NCI-H146 treated with DMSO at 0.1 percent for 48 hours (cell line): ENCODE measurements around the gene SPACA7.
"Not testable (repeated sequence)": the region's sequence is repeated elsewhere in the genome, so short reads cannot be mapped to it uniquely, and the experiment has no call there.

Experiments
- DNase-seq: peaks from one replicate; lab custom pipeline; 2025; ENCODE audit not compliant: unreplicated experiment; lab: John Stamatoyannopoulos, UW

The SPACA7 gene

DNA sequence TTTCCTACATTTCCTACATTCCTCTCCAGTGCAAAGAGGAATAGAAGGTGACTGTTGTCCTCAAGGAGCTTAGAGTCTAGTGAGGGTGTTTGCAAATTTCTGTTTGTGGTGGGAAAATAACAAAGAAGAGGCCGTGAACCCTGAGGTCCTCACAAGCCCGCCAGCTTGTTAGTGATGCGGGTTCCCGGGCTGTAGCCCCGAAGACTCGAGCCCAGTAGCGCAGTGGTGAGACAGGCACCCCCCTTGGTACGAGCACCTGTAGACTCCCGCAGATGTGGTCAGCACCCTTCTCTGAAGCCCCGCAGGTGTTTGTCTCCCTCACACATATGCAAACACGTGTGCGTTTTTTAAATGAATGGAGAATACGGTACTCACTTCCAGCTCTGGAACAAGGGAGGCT is 26.5 kb upstream of the SPACA7 start:
- no peak for DNase-seq

DNA sequence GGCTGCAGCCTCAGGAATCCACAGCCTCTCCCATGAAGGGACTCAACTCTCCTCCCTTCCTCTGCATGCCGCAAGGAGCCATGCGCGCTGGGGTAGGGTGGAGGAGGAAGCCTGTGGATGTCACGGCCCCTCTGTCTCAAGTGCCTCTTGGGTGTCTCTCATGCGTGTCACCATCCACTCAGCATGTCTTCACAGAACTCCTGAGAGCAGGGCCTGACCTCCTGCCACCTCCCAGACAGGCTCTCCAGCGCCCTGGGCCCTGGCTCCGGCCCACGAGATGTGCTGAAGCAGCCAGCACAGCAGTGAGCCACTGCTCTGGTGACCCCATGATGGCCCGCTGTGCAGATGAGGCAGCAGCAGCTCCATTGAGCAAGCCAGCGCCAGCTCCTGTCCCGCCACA is 25.9 kb upstream of the SPACA7 start:
- DNase-seq = no peak

DNA sequence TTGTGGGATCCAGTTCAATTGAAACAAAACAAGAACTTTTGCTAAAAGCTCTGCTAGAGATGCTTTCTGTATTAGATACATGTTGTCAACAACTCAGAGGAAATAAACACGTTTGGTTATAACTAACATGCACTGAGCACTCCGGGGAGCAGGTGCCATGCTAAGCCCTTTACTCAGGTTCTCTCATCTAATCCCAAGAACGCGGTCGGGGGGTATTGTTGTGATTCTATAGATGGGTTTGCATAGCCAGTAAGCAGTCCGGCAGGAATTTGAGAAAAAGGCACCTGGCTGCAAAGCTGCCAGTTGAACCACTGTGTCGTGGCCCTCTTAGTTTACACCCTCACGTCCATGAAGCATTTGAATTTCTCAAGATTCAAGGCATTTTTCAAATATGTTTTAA is 24.3 kb upstream of the SPACA7 start:
- DNase-seq = no peak

DNA sequence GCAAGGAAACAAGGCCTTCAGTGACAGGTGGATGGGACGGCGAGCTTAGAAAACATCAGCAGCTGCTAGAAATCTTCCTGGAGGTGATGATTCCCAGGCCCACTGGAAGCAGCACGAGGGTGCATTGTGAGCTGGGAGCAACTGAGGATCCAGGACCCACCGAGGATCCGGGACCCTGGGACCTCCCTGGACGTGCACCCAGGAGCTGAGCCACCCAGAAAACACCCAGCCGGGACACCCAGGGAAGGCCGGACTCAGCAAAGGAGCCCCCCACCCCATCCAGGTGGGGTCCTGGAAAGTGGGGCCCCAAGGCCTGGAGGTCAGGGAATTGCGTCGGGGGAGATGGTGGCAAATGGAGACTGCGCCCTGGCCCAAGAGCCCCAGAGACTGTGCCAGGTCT is 22.3 kb upstream of the SPACA7 start:
- no peak for DNase-seq

DNA sequence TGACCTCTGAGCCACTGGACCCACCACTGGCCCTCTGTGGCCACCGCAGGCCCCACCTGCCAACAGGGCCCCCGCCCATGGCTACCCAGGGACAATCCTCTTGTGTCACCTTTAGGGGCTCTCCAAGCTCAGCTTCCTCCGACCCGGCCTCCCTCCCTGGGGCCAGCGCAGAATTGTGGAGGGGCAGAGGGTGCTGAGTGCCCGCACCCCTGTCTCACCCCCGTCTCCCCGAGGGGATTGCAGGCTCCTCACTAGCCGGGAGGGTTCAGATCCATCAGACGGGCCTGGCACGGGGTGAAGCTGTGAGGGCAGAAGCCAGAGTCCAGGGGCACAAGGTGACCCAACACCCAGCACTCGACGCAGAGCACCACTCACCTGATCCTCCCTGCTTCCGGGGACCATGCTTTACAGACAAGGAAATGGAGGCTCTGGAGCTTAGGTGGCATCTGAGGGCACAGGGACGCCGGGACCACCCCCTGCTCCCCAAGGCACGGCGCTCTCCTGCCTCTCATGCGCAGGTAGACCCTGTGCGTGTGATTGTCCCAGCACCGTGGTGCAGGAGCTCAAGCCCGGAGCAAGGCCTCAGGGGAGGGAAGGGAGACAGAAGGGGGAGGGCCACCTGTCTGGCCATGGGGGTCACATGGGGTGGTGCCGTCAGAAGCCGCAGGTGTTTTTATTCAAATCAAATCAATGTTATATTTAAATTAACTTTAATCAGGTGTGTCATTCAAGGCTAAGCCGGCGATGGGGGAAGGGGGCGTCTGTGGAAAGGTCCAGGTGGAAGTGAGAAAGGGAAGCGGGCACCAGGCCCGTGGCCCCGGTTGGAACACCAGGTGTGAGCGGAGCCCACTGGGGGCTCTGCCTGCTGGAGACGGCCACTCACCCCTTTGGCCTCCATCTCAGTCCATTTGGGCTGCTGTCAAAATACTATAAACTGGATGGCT is 21.6 kb upstream of the SPACA7 start:
- no peak for DNase-seq

DNA sequence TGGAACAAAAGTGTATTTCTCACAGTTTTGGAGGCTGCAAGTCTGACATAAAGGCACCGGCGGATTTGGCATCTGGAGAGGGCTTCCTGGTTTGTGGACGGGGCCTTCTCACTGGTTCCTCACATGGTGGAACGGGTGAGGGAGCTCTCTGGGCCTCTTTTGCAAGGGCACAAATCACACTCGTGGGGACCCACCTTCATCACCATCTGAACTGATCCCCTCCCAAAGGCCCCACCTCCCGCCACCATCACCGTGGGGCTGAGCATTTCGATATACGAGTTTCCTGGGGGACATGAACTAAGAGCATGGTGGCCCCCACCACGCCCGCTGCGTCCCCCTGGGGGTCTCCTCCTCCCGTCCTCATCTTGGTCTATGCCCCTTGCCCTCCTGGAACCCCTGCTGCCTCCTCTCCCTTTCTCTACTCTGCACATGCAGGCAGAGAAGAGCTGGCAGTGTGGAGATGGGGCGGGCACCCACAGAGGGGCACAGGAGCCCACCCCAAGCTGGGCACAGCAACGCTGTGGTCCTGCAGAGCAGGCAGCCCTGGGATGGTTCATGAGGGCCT is 20.8 kb upstream of the SPACA7 start:
- no peak for DNase-seq

DNA sequence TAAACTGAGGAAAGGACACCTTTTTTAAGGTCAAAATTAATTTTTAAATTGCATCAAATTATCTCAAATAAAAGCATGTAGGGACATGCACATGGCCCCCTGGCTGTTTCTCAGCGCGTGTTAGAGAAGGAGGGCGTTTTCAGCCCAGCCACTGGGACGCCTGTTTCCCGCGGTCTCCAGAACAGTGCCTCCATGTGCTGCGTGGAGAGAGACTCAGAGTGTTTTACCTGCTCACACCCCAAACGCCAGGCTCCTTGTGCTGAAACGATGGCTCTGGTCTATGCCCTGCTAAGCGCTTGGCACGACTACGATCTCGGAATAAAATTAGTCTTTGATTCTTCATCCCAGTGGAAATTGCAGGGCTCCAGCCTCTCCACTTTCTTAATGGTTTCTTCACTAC is 20.0 kb upstream of the SPACA7 start:
- DNase-seq = no peak

DNA sequence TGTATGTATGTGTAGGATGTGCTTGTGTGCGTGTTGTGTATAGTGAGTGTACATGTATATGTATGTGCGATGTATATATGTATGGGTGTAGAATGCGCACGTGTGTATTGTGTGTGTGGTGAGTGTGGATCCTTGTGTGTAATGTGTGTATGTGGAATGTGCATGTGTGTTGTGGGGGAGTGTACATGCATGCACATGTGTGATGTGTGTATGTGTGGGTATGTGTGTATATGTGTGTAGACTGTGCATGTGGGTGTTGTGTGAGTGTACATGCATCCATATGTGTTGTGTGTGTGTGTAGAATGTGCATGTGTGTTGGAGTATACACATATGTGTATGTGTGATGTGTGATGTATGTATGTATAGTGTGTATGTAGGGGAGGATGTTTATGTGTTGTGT is 18.0 kb upstream of the SPACA7 start:
- DNase-seq = no peak

DNA sequence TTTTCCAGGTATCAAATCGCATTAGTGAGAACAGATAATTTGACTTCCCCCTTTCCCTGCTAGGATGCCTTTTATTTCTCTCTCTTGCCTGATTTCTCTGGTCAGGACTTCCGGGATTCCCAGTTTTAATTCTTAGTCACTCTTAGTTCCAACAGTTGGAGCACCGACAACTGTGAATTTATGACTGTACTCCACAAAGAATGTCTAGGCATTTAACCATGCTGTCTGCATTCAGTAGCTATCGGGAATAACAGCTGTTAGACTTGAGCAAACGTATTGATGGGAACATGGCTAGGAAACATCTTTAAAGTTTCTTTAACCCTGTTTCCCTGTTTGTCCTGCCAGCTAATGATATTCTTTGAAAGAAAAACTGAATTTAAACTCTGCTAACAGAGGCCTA is 14.1 kb upstream of the SPACA7 start:
- DNase-seq = no peak

DNA sequence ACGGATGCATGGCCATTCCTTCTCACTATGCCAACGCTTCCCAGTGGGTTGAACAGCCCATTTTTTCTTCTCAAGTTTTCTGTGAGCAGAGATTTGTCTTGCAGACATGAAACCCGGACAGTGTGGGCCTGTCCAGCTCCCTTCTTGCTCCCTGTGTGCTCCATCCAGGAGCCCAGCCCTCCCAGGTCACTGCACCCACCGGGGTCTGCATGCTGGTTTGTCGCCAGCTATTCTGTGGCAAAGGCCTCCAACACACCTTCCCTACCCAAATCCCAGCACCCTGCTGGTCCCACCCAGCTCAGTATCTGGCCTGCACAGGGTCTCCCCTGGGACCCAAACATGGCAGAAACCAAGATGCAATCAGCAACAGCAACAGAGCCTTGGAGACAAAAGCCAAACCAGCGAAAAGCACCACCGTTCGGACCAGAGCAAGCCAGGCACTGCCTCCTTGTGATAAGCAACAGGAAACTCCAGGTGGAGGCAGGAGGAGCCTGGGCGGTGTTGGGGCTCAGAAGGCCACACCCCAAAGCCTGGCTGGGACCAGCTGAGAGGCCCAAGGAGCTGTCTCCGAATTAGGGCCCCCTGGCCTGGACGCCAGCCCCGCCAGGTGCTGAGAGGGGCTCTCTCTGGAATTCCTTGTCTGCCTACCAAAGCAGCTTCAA is 12.2 kb upstream of the SPACA7 start:
- DNase-seq = no peak

DNA sequence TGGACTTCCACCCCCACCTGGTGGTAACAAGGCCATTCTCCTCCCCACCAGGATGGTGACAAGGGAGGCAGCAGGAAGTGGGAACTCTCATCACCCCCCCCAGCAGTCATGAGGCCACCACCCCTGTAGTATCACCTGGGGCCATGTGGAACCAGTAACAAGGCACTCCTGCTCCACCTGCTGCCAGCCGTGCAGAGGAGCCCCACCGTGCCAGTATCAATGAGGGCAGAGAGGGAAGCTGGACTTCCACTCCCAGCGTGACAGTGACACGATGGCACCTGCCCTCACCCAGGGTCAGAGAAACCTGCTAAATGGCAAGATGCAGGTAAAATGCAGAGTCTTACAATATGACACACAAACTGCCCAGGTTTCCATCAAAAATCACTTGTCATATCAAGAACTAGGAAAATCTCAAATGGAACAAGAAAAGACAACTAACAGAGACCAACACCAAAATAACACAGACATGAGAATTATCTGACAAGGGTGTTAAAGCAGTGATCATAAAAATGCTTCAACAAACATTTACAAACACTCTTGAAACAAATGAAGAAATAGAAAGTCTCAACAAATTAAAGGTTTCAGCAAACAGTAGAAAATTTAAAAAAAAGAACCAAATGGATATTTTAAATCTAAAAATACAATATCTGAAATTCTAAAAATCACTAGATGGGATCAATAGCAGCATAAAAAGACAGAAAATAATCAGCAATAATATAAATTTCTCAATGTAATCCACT is 9.1 kb upstream of the SPACA7 start:
- no peak for DNase-seq

DNA sequence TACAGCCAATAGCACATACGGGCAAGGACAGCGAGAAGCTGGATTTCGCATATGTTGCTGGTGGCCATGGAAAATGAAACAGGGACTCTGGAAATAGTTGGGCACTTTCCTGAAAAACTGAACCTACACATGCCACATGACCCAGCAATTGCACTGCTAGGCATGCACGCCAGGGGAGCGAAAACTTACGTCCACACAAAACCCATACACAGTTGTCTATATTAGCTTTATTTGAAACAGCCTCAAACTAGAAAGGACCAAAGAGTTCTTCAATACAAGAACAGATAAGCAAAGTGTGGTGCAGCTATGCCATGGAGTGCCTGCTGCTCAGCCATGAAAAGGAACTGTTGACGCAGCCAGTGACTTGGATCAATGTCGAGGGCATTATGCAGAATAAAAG is 7.3 kb upstream of the SPACA7 start:
- DNase-seq = no peak

DNA sequence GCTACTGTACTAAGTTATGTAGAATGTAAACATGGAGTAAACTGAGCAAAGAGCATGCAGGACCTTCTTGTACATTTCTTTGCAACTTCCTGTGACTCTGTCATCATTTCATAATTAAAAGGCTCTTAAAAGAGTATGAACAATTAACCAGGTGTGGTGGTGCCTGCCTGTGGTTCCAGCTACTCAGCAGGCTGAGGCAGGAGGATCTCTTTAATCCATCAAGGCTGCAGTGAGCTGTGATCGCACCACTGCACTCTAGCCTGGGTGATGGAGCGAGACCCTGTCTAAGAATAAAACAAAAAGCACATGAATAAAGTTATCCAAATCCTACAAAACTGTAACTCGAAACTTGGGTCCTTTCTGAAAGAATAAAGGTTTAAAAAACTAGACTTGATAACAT is 5.8 kb upstream of the SPACA7 start:
- no peak for DNase-seq

DNA sequence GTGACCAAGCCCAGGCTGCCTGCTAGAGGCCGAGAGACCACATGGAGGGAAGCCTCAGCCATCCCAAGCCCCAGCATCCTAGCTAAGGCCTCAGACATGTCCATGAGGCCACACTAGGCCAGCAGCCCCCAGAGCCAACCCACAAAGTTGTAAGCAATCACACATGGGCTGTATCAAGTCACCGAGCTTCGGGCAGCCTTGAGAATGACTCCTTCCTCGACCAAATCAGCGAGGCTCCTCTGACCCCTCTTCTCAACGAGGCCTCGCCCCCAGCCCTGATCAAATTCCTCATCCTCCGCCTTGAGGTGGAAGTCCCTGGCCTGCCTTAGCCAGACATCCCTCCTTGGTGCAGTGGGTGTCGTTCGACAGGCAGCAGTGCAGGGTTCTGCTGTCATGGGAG is 1.9 kb upstream of the SPACA7 start:
- no peak for DNase-seq

DNA sequence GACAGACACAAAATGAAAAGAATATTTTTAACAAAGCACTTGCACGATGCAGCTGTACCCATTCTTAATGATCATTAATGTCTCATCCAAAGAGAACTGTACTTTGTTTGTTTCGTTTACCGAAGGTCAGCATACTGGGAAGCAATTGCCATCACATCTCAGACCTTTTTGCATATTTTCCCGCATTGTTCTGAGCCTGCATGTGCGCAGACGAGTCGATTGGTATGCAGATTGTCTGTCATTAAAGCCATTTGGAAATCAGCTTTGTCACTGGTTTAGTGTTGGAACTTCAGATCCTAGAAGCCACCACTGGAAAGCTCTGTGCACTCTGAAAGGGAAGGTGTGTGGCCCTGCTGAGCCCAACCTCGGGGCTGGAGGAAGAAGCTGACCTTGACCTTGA is 15.6 kb downstream of the SPACA7 start:
- no peak for DNase-seq

DNA sequence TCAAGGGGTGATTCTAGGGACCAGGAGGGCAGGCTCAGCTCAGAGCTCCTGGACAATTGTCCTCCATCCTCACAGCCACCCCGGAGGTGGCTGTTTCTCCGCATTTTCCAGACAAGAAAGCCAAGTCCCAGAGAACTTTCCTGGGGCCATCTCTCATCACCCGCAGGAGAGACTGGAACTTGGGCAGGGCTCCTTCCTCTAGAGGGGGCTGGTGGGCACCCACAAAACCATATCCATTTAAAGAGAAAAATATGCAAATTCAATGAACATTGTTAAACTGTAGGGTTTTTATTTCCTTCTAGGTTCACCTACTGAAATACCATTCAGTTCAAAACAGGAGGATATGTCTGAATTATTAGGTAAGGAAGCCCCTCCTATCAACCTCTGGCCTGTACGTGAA is 16.6 kb downstream of the SPACA7 start:
- no peak for DNase-seq

DNA sequence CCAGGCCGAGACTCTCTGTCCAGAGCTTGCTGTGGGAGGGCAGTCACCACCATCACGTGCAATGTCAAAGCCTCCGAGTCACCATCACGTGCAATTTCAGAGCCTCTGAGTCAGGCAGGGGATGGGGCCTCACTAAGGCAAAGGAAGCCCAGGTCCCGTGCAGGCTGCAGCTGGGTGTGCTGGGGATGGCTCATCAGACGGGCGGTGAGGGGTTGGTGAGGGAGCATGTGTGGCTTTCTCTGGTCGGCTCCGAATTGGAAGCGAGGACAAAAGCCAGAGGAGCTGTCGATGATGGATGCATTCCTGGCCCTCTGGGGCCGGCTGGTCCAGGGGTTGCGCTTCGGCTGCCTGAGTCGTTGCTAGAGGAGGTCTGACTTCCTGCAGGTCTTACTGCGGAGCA is 18.9 kb downstream of the SPACA7 start:
- DNase-seq = not testable (repeated sequence)

DNA sequence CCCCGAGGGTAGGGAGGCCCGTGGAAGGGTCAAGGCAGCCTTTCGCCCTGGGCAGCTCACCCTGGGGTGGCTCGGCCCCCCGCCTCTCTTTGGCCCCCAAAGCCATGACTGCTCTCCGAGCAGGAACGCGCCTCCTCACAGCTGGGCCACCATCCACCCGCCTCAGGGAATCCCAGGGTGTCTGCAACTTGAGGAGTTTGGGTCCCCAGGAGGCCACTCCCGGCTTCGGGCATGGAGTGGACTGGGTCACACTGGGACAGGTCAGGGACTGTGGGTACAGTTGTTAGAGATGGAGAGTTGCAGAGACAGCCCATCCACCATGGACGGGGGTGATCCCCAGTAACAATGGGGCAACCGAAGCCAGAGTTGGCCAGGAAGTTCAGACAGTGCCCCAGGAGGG is 19.8 kb downstream of the SPACA7 start:
- DNase-seq = not testable (repeated sequence)

DNA sequence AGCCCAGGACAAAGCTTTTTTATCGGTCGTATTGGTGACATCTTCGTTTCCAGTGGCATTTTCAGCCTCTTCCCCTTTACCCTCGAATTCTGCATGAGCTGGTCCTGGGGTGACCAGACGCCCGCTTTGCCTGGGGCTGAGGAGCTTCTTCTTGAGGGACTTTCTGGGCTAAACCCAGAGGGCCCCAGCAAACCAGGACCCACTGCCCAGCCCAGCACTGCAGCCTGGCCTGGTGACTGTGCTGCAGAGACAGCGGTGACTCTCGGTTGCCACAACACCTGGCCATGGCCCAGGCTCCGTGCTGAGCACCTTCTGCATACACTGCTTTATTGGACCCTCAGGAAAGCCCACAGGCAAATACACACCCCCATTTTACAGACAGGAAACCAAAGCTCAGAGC is 21.0 kb downstream of the SPACA7 start:
- DNase-seq = no peak

DNA sequence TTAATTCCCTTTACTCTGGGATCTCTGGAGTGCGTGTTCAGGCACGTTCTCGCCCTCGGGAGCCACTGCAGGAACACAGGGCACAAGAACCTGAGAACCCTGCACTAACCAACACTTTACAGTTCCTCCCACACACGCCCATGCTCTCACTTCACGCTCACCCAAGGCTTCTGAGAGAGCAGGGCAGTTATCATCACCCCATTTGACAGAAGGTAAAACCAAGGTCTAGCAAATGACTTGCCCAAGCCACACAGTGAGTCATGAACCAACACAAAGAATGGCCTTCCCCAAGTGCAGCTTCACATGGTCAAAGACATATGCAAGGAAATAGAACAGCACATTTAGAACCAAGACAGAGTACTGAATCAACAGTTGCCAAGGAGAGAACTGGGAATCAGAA is 22.2 kb downstream of the SPACA7 start:
- not testable (repeated sequence) for DNase-seq

DNA sequence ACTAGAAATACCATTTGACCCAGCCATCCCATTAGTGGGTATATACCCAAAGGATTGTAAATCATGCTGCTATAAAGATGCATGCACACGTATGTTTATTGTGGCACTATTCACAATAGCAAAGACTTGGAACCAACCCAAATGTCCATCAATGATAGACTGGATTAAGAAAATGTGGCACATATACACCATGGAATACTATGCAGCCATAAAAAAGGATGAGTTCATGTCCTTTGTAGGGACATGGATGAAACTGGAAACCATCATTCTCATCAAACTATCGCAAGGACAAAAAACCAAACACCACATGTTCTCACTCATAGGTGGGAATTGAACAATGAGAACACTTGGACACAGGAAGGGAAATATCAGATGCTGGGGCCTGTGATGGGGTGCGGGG is 33.7 kb downstream of the SPACA7 start:
- not testable (repeated sequence) for DNase-seq

DNA sequence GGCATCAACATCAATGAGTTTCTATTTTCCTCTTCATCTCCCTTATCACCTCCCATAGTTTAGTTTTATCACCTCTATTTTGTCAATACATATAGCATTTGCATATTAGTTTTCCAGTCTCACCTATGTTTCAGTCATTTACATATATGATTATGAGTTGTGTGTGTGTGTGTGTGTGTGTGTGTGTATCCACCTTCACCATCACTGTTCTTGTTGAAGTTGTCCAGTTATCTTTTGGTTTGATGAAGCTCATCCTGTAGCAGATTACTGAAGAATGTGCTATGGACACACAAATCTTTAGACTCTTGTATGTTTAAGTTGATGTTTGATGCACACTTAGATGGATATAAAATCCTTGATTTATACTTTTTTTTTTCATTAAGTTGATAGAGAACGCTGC is 40.5 kb downstream of the SPACA7 start:
- DNase-seq = no peak
